Skeletal muscle cell (primary cell): ENCODE measurements around the gene ACOX2.
"Not testable (repeated sequence)": the region's sequence is repeated elsewhere in the genome, so short reads cannot be mapped to it uniquely, and the experiment has no call there.

ENCODE experiments used
- DNase-seq: peaks from one replicate; pipeline ENCODE4 v3.0.0-alpha.2; 2010; ENCODE audit warnings: low read depth
- H3K4me3 ChIP-seq: 2 replicates; pipeline ENCODE4 v1.5.1; 2011; ENCODE audit warnings: low read depth, mild to moderate bottlenecking, control low read depth, low read length, moderate library complexity

ACOX2 gene

GRCh38 chr3:58539626-58540025 is 2.6 kb upstream of the ACOX2 start:
- DNase-seq: no peak
- no peak overlapping the region for H3K4me3 ChIP-seq

DNA sequence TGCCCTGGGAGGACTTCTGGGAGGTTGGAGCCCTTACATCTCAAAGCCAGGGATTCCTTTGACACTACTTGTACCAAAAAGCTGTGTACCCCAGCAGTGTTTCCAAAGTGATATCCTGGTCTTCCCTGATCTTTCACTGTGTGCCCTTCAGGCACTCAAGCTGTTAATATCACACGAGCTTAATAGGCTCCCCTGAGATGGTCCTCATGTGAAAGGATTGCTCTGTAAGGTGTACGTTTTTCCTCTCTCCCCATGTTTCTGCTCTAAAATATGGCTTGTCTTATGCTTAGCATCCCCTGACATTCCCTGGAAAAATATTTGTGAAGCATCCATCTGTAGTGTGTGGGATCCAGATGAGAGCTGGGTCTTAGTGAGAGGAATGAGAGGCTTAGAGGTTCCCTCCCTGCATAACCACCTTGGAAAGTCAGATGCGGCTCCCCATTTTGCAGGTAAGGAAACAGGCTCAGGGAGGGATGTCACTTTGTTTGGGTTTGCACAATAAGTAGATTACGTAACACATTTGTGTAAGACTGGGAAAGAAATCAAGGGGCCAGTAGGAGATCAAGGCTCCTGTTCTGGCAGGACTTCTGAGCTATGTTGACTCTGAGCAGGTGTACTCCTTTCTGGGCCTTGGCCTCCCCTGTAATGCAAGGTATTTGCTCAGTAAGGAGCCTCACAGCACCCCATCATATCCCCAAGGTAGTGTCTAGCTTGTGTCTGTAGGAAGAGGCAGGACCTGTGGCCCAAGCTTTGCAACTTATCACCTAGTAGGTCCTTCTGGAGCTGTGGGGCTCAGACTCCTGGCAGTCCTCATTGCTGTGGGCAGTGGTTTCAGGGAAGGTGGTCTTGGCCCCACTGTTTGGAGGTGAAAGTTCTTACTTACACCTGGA is 667 bp upstream of the ACOX2 start:
- DNase-seq: no peak
- no peak overlapping the region for H3K4me3 ChIP-seq

GRCh38 chr3:58535531-58536500 is 1.2 kb downstream of the ACOX2 start:
- no peak for DNase-seq
- no peak overlapping the region for H3K4me3 ChIP-seq

GRCh38 chr3:58534592-58535494 is 2.1 kb downstream of the ACOX2 start:
- H3K4me3 ChIP-seq: no peak overlapping the region
- no peak for DNase-seq

GRCh38 chr3:58532794-58533220 is 4.2 kb downstream of the ACOX2 start:
- H3K4me3 ChIP-seq: no peak overlapping the region
- DNase-seq: no peak

- H3K4me3 ChIP-seq: no peak overlapping the region
- no peak for DNase-seq
Observed at GRCh38 chr3:58531956-58532355, 5.0 kb downstream of the ACOX2 start.

- DNase-seq: no peak
- no peak overlapping the region for H3K4me3 ChIP-seq
Observed at GRCh38 chr3:58531555-58531954, 5.4 kb downstream of the ACOX2 start.

- no peak overlapping the region for H3K4me3 ChIP-seq
- no peak for DNase-seq
Observed at GRCh38 chr3:58530354-58530865, 6.6 kb downstream of the ACOX2 start.

DNA sequence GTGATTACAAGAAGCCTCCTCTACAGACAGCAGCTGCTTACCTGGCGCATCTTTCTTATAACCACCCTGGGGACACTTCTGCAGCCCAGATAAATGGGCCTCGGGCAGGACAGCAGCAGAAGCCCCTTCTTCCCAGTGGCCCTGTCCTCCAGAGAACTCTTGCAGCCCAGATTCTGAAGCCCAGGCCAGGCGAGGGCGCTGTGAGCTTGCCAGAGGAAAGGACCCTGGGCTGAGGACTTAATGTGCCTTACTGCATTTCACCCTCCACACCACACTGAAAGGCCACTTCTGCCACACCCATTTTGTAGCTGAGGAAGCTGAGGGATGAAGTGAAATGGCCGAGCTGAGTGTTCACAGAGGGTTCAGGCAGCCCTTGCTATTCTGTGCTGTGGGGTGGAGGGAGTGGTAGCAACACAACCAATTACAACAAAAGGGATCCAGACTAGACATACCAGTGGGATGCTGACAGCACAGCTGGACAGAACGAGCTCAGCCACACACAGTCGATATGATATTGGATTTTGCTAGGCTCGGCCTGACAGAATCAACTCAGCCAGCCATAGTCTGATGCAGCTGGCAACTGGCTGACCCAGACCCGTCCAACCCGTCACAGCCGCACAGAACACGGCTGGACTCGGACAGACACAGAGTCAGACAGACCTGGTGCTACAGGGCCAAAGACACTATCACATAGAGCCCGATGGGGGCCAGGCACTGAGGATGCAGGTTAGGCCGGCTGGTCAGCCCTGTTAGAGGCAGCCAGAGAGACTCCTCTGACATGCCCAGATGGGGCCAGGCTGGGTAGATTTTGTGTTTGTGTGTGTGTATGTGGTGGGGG is 7.3 kb downstream of the ACOX2 start:
- no peak for DNase-seq

GRCh38 chr3:58528629-58529028 is 8.4 kb downstream of the ACOX2 start:
- no peak for DNase-seq
- no peak overlapping the region for H3K4me3 ChIP-seq

More for the DNA sequence above, 7.3 kb downstream of the ACOX2 start:
- H3K4me3 ChIP-seq: no peak overlapping the region

GRCh38 chr3:58527440-58527839 is 9.6 kb downstream of the ACOX2 start:
- not testable (repeated sequence) for DNase-seq, H3K4me3 ChIP-seq

GRCh38 chr3:58526515-58526957 is 10.5 kb downstream of the ACOX2 start:
- DNase-seq: peak; percentile 80
- no peak overlapping the region for H3K4me3 ChIP-seq

GRCh38 chr3:58524326-58524888 is 12.6 kb downstream of the ACOX2 start:
- DNase-seq: no peak
- no peak overlapping the region for H3K4me3 ChIP-seq

DNA sequence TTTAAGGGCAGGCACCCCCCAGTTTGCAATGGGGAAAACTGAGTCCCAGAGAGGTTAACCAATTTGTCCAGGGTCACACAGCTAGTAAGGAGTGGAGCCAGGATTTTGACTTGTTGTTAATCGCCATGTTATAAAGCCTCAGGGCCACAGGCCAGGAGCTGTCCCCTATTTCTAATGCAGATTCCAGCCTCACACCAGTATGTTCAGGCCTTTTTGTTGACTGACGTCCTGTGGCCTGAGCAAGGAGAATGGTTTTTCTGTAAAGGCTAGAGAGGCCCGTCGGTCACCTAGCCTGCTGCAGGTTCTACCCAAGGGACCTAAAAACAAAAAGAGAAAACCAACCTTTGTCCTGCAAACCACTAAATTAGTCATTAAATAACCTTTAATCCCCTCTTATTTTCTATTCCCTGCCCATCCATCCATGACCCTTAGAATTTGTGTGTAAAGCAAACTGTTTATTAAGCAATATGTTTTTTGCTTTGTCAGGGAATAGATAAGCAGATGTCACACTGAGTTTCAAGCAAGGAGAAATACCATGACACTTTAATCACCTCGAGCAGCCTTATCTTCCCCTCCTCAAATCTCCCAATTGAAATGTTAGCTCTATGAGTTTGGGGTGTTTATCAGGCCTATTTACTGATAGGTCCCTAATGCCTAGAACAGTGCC is 14.1 kb downstream of the ACOX2 start:
- H3K4me3 ChIP-seq: no peak overlapping the region
- no peak for DNase-seq

GRCh38 chr3:58521917-58522631 is 14.9 kb downstream of the ACOX2 start:
- H3K4me3 ChIP-seq: no peak overlapping the region
- DNase-seq: no peak

DNA sequence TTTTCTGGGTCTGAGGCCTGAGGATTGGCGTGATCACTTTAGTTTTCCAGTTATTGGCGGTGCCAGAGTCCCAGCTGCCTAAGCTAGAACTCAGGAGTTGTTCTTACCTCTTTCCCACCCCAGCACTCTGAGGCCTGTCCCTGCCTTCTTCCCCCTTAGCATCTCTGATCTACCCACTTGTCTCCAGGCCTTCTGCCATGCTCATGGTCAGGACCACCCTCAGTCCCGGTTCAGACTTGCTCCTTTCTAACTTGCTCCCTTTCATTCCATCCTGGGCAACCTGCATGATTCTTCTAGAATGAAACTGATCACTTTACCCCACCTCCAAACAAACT is 15.7 kb downstream of the ACOX2 start:
- DNase-seq: no peak
- no peak overlapping the region for H3K4me3 ChIP-seq
